Thyroid gland (tissue), 4 donors: ENCODE measurements around the gene CRAMP1.

ENCODE experiments used
- POLR2A ChIP-seq, 2 donors: fragments of 450-650 bp; IDR thresholded peaks; one replicate each; pipeline ENCODE4 v1.6.1; 2017; ENCODE audit warnings: antibody characterized with exemption in 2 of 2, mild to moderate bottlenecking in 2 of 2, moderate library complexity in 1 of 2
- TF ChIP-seq, protein P1 (sequence below), 6 experiments: fragments of 200-600 bp in 3 of 6; fragments of 450-650 bp in 3 of 6; sonication (generic) in 3 of 6; IDR thresholded peaks; one replicate each; pipeline ENCODE4 v1.5.1; 2016 to 2019; ENCODE audit warnings: antibody characterized with exemption in 6 of 6, mild to moderate bottlenecking in 2 of 6, inconsistent platforms in 1 of 6, moderate library complexity in 1 of 6

- TF ChIP-seq, protein P1, sequence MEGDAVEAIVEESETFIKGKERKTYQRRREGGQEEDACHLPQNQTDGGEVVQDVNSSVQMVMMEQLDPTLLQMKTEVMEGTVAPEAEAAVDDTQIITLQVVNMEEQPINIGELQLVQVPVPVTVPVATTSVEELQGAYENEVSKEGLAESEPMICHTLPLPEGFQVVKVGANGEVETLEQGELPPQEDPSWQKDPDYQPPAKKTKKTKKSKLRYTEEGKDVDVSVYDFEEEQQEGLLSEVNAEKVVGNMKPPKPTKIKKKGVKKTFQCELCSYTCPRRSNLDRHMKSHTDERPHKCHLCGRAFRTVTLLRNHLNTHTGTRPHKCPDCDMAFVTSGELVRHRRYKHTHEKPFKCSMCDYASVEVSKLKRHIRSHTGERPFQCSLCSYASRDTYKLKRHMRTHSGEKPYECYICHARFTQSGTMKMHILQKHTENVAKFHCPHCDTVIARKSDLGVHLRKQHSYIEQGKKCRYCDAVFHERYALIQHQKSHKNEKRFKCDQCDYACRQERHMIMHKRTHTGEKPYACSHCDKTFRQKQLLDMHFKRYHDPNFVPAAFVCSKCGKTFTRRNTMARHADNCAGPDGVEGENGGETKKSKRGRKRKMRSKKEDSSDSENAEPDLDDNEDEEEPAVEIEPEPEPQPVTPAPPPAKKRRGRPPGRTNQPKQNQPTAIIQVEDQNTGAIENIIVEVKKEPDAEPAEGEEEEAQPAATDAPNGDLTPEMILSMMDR (IDR thresholded peaks at IDR 0.05) = no peak
- no peak for TF ChIP-seq POLR2A (IDR thresholded peaks at IDR 0.05)
Measured at GRCh38 chr16:1657841-1658240, 45.7 kb downstream of the CRAMP1 start.
